ENCODE data around the gene CNKSR3. TPM values are rescaled to one million over a fixed set of nuclear protein-coding genes. Genes with fewer than 3 reads are reported as not detected.

Gene CNKSR3
- total RNA-seq, 1 donor from 2014 or later: 9.9 TPM

DNA sequence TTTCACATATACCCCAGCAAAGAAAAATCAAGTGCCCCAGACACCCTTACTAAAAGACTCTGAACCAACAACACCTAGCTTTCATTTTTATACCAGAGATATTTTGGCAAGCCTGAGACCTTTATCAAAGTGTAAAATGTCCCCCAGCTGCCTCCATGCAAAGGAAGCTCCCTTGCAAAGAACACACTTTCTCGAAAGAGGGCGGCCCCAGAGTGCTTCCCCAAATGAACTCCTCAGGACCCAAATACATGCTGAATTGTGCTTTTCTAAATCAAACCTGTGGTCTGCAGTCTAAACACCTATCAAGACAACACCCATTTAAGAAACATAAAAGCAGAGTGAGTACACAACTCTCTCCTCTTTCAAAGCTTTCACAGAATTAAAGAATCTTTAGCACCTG lies 154.4 kb downstream of the CNKSR3 start:
- DNase-seq (ENCODE audit: low spot score): no peak

DNA sequence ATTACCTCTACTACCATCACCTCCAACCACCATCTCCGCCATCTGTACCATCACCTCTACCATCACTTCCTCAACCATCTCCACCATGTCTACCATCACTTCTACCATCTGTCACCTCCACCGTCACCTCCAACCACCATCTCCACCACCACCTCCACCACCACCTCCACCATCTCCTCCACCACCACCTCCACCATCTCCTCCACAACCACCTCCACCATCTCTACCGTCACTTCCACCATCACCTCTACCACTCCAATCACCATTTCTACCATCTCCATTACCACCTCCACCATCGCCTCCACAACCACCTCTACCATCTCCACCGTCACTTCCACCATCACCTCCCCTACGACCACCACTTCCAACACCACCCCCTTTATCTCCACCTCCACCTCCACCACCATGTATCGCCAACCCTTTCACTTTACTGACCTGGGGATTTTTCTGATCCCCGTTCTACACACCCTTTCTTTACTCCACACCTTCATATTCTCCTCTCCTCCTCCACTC lies 156.2 kb downstream of the CNKSR3 start:
- no peak for DNase-seq (ENCODE audit: low spot score)

DNA sequence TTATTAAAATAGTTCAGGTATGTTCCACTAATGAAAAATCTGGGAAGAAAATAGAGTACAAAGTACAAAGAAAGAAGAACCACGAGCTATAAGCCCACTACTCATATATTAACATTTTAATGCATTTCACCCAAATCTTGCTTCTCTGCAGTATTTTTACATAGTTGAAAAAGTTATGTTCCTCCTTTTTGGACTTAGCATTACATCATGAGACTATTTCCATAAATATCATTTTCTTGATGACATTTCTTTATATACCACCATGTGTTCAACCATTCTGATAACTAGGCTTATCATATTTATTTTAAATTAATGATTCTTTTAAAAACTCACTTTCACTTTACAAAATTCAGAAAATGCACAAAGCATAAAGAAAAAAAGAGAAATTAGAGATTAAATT lies 156.9 kb downstream of the CNKSR3 start:
- no peak for DNase-seq (ENCODE audit: low spot score)

DNA sequence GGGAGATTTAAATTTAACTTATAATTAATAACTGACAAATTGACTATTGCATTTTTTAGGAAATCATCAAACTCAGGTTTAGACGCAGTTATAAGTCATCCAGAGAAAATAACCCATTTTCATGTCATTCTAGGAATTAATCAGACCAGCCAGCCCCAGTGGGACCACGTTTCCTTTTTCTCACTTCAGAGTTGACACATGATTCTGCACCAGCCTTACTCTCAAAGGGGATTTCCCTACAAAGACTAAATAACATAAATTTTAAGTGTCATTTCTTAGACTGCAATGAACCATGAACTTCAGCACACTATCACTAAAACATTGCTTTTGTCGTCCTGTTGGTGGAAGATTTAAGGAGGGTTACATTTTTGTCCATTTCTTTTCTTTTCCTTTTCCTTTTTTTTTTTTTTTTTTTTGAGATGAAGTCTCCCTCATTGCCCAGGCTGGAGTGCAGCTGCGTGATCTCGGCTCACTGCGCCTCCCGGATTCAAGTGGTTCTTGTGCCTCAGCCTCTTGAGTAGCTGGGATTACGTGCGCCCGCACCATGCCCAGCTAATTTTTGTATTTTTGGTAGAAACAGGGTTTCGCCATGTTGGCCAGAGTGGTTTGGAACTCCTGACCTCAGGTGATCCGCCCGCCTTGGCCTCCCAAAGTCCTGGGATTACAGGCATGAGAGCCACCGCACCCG lies 157.4 kb downstream of the CNKSR3 start:
- DNase-seq (ENCODE audit: low spot score): no peak

DNA sequence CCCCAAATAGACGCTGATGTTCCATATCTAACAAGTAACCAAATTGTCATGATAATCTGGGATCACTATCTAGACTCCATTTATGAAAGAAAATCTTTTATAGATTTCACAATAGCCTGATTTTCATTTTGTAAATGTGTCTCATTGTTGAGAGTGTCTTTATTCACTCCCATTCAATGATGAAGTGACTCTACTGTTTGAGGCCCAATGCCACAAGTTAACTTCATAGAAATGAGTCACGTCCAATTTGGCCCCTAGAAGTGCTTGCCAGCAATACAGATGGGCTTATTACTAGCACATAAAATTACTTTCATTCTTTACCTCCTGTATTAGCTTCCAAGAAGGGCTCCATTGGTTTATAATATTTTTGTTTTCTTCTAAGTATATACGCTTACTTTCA lies 160.2 kb downstream of the CNKSR3 start:
- no peak for DNase-seq (ENCODE audit: low spot score)

DNA sequence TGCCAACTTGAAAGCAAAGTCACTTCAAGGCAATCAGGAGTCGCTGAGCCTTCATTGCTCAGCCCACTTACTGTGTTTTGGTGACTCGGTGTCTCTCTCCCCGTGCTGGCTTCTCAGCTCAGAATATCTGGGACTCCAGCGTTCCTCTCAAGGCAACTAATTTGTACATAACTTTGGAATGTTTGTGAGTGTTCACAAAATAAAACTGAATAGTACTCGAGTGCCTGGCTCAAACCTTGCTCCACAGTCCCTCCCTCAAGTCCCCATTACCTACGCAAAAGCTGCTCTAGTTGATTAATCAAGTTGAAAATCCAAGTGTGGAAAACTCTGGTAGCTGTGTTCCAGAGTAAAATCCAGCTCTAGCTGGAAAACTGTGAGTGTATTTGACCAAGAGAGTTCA lies 162.5 kb downstream of the CNKSR3 start:
- DNase-seq (ENCODE audit: low spot score): no peak

DNA sequence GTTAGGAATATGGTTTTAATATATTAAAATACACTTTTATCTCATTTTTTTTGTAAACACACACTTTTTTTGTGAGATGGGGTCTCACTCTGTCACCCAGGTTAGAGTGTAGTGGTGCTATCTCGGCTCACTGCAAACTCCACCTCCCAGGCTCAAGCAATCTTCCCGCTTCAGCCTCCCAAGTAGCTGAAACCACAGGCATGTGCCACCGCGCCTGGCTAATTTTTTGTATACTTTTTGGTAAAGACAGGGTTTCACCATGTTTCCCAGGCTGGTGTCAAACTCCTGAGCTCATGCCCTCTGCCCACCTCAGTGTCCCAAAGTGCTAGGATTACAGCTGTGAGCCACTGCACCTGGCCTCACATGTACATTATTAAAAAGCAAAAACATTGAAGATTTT lies 164.7 kb downstream of the CNKSR3 start:
- no peak for DNase-seq (ENCODE audit: low spot score)

DNA sequence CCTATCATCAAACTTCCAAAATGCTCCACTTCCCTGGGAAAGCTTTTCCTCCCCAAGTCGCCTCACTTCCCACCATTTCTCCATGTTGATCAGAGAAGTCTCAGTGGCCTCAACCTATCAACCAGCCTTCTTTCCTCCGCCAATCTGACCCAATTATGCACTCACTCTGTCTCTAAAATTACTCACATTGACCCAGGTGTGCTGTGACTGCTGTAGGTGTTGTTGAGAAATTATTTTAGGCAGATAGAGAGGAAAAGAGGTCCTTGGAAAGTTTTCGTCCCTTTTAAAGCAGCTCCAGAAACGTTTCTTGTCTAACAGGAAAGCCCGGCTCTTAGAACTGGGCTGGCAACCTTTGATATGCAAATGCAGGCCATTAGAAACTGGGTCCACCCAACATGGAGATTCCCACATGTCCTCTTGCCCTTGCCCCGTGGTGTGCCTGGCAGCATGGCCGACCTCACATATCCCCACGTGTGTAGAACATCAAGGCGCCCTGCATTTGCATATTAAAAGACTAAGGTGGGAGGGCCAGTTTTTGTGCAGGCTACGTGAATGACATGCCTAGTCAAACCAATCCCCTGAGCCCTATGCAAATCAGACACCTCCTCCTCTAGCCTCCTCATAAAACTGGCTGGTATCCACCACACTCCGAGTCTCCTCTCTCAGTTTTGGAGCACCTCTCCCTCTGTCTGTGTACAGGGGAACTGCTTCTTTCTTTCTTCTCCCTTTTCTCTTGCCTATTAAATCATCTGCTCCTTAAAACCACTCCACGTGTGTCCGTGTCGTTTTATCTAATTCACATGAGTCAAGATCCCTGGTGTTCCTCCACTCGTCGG lies 166.8 kb downstream of the CNKSR3 start:
- no peak for DNase-seq (ENCODE audit: low spot score)

DNA sequence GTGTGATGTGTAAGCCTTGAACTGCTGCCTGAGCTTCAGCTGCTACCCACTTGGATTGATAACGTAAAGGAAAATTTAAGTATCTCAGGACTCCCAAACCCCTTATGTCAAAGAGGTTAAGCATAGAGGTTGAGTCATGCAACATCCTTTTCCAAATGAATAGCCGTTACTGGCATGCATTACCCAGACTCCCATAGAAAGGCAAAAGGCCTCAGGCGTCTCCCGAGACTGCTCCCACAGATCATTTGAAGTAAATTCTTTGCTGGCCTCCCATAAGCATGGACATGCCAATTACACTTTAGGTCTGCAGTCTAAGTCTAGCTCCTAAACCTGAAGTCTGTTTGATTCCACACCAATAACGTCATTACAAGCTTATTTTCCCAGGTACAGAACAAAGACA lies 168.6 kb downstream of the CNKSR3 start:
- no peak for DNase-seq (ENCODE audit: low spot score)

DNA sequence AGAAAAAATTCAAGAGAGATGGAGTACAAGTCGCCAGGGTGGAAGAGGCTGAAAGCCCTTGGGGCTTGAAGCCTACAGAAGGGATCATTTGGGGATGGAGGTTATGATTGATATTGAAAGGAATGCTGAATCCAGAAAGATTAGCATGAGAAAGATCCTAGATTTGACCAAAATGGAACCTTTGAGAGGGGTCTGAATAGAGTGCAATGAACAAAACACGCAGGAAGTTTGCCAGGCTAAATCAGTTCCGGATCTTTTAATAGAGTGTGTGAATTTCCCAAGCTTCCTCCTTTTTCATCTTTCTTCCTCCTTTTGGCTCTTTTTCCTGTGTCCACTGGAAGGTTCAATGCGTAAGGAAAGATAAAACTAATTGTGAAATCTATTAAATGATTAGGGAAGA lies 169.1 kb downstream of the CNKSR3 start:
- DNase-seq (ENCODE audit: low spot score): no peak

Other genes with a start within 250 kb of the CNKSR3 start
- gene IPCEF1, start 153.9 kb downstream of the CNKSR3 start, total RNA-seq: 1.5 TPM
- gene SCAF8, start 222.7 kb upstream of the CNKSR3 start, total RNA-seq: 33.3 TPM